ENCODE results near the gene BARX2.

BARX2 gene

DNA sequence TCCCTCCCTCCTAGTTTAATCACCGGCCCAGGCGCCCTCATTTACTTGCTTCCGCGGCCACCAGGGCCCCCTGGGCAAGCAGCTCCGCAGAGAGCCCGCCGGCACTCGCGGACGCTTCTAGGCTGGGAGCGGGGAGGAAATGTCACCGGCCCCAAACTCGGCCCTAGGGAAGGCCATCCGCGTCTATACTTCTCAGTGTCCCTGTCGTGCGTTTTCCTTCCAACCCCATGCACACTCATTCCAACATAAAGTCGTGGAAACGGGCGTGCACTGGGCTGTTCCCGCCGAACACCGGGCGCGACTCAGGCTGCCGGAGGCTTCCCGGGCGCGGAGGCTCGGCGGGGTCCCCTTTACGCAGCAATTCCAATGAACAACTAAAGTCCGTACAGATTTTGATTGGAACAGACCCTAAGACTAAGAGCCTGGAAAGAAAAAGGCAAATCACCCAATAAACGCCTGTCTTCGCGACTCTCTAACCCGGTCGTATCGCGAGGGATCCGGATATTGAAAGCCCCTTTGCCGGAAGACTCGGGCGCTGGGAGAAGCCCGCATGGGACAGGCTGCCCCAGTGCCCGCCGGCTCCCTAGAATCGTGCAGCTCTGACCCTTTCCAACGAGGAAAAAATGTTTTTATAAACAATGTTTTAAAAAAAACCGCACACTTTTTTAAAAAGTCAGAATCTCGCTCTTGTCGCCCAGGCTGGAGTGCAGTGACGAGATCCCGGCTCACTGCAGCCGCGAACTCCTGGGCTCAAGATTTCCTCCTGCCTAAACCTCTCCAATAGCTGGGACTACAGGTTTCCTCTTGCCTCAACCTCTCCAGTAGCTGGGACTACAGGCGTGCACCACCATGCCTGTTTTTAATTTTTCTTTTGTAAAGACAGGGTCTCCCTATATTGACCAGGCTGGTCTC is 1.3 kb upstream of the BARX2 start:
- peak; percentile 42 for DNase-seq

DNA sequence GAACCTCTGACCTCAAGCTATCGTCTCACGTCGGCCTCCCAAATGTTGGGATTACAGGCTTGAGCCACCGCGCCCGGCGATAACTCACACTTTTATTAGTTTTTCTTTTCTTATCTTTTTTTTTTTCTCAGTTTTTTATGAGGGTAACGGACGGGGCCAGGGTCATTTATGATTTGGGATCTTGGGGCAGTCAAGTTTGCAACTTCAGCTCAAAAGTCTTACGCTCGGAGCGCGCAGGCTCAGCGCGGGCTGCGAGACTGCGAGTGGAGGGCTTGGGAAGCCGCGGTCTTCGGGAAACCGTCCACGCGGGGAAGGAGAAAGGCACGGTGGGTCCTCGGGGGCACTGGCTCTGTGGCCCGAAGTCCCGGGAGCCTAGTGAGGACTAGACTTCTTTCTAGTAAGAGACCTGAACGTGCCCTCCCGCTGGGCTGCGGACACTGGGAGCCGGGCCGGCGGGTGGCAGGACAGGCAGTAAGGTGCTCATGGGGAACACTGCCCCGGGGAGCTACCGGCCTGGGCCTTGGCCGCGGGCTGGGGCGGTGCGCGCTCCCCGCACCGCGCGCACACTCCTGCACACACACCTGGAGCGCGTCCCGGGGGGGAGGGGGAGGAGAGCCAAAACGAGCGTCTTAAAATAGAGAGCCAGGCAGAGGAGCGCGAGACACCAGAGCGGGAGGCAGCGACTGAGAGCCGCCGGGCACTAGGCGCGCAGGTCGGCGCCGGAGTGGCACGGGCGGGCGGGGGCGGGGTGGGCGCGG is 476 bp upstream of the BARX2 start:
- peak; percentile 65 for DNase-seq

- no peak for DNase-seq
Measured at GRCh38 chr11:129376658-129377341, 1.2 kb downstream of the BARX2 start.

DNA sequence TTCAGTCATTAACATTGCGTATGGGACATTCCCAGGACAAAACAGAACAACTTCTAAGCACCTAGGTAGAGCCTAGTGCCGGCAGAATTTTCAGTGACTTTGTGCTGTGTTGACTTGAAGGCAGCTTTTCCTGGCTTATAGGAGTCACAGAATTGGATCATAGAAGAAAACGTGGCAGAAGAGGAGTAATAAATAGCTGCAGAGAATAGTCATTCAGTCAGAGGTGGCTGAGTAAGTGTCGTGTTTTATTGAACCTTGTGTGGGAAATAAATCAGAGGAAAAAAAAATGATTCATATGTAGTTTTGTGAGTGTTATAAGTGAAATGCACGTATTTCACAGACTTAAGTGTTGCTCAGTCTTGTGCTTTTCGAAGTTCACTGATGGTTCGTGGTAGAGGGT is 2.1 kb downstream of the BARX2 start:
- DNase-seq, result no peak

GRCh38 chr11:129380413-129380812 is 4.8 kb downstream of the BARX2 start:
- no peak for DNase-seq

GRCh38 chr11:129382583-129382982 is 6.9 kb downstream of the BARX2 start:
- DNase-seq, result no peak

- no peak for DNase-seq
Measured at GRCh38 chr11:129383060-129383459, 7.4 kb downstream of the BARX2 start.

- no peak for DNase-seq
Measured at GRCh38 chr11:129383502-129383901, 7.9 kb downstream of the BARX2 start.

GRCh38 chr11:129384415-129384814 is 8.8 kb downstream of the BARX2 start:
- DNase-seq, result no peak

- no peak for DNase-seq
Measured at GRCh38 chr11:129385801-129386200, 10.2 kb downstream of the BARX2 start.

- DNase-seq, result no peak
Measured at GRCh38 chr11:129386795-129387397, 11.2 kb downstream of the BARX2 start.

GRCh38 chr11:129387434-129387833 is 11.8 kb downstream of the BARX2 start:
- no peak for DNase-seq

GRCh38 chr11:129388824-129389223 is 13.2 kb downstream of the BARX2 start:
- no peak for DNase-seq

- DNase-seq, result no peak
Measured at GRCh38 chr11:129390303-129390821, 14.7 kb downstream of the BARX2 start.

DNA sequence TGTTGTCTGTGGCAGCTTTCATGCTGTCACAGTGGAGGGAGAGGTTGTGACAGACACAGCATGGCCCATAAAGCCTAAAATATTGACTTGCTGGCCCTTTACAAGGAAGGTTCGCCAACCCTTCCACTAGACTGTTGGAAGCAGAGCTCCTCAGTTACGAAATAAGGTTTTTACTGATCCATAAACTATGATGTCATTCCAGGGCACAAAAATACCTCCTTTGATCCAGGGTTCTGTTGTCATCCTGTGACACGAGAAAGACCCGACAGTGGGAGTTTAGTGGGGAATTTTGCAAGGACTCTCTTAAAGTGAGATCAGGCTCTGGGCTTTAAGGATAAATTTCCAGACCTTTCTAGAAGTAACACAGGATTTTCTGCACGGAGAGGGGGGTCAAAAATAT is 15.7 kb downstream of the BARX2 start:
- DNase-seq, result no peak

DNA sequence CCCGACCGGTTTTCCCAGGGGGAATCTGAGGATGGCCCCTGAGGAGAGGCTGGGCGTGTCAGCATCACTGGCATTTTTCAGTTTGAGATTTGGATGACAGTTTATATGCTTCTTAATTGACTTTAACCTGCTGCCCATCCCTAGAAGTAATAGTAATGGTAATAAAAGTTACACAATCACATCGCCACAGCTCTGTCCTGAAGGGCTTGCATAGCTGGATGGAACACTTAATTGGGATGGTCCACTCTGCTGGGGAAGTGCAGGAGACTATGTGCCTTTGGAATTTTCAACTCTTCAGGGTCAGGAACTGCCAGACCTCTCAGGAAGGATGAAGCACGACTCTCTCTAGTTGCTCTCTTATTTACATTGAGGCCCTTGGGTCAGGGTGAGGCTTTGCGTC is 16.2 kb downstream of the BARX2 start:
- DNase-seq, result no peak

- DNase-seq, result no peak
Measured at GRCh38 chr11:129392995-129393394, 17.3 kb downstream of the BARX2 start.

DNA sequence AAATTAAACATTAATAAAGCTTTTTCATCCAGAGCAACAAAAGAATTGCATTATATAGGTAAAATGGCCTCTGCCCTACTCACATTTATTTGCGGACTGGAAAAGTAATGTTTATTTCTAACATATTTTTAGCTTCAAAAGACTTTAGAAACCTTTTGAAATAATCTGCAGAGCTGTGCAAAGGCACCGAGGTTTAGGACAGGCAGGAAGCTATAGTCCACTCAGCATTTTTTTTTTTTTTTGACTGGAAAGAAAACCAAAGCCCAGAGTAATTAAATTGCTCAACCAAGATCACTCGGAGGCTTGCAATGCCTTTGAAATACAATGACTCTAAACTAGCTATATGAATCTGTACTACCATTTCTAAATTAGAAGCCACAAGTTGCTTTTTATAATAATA is 19.1 kb downstream of the BARX2 start:
- DNase-seq, result no peak

DNA sequence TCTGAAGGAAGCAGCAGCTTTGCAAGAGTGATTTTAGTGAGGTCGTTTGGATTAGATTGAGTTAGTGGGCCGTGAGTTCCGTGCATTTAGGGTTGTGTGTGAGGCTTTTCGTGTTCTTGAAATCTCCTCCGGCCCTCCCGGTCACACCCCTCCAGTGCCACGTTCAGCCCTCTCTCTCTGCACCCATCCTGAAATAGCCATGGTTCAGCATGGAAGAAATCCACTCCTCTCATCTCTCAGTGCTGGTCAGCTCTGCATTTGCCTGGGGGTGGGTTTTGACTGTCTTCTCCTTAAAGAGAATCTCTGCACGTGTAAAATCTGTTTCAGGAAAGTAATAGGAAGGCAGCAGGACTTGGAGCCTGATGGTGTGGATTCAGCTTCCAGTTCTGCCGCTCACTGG is 19.8 kb downstream of the BARX2 start:
- DNase-seq, result no peak

GRCh38 chr11:129395883-129396282 is 20.2 kb downstream of the BARX2 start:
- no peak for DNase-seq

DNA sequence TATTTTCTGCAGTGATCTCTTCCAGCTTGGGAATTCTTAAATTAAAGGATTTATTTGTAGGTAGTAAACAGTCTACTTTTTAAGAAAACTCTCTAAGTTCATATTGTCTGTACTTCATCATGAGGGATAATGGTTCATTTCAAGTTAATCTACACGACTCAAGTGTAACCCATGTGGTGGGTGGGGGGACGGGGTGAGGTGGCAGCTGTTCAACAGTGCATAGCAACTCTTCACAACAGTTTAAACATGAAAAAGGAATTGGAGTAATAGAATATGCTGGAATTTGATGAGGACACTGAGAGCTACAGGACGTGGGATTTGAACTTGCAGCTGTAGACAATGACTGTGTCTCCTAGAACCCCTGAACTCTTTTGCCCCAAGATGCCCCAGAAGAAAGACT is 20.8 kb downstream of the BARX2 start:
- DNase-seq, result no peak

GRCh38 chr11:129402206-129403171 is 26.8 kb downstream of the BARX2 start:
- DNase-seq, result no peak

Data from NCI-H69 (cell line).